Fibroblast of villous mesenchyme (primary cell): ENCODE measurements around the gene KRT12. TPM values are rescaled to one million over a fixed set of nuclear protein-coding genes. Genes with fewer than 3 reads are reported as not detected.

ENCODE experiments used
- DNase-seq: peaks from one replicate; pipeline ENCODE4 v3.0.0-alpha.2; 2010; ENCODE audit warnings: low read depth
- H3K4me3 ChIP-seq: 2 replicates; pipeline ENCODE4 v1.5.1; 2011; ENCODE audit warnings: low read depth, mild to moderate bottlenecking, low read length
- CTCF ChIP-seq: IDR thresholded peaks from 2 replicates; pipeline ENCODE4 v1.5.1; 2012; ENCODE audit warnings: low read depth, mild to moderate bottlenecking, low read length; ENCODE audit not compliant: insufficient read depth
- total RNA-seq: library from RNA; depleted of rRNA; stranded (reverse); fragments of >200 nt; gene quantifications from 2 replicates; pipeline ENCODE4 v1.2.3, GENCODE V29; 2012

The KRT12 gene
- total RNA-seq, 1 donor, result not detected

GRCh38 chr17:40873255-40873654, 6.2 kb upstream of the KRT12 start:
- no peak for TF ChIP-seq CTCF
- H3K4me3 ChIP-seq, result no peak overlapping the region
- no peak for DNase-seq

GRCh38 chr17:40872416-40872815, 5.4 kb upstream of the KRT12 start:
- H3K4me3 ChIP-seq, result no peak overlapping the region
- DNase-seq, result no peak
- no peak for TF ChIP-seq CTCF

DNA sequence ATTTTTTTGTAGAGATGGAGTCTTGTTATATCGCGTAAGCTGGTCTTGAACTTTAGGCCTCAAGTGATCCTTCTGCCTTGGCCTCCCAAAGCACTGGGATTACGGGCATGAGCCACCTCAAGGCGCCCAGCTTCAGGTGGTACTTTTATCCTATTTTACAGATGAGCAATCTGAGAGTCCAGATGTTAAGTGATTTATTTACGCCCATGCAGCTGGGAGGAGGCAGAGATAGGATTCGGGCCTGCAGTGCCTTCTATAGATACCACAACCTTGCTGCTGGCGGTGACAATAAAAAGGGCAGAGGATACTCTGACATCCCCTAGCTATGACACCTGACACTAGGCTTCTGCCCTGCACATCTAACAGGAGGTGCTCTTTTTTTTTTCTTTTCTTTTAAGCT, 4.3 kb upstream of the KRT12 start:
- H3K4me3 ChIP-seq, result no peak overlapping the region
- TF ChIP-seq CTCF, result no peak
- DNase-seq, result no peak

GRCh38 chr17:40870136-40870535, 3.1 kb upstream of the KRT12 start:
- TF ChIP-seq CTCF, result no peak
- no peak for DNase-seq
- no peak overlapping the region for H3K4me3 ChIP-seq

DNA sequence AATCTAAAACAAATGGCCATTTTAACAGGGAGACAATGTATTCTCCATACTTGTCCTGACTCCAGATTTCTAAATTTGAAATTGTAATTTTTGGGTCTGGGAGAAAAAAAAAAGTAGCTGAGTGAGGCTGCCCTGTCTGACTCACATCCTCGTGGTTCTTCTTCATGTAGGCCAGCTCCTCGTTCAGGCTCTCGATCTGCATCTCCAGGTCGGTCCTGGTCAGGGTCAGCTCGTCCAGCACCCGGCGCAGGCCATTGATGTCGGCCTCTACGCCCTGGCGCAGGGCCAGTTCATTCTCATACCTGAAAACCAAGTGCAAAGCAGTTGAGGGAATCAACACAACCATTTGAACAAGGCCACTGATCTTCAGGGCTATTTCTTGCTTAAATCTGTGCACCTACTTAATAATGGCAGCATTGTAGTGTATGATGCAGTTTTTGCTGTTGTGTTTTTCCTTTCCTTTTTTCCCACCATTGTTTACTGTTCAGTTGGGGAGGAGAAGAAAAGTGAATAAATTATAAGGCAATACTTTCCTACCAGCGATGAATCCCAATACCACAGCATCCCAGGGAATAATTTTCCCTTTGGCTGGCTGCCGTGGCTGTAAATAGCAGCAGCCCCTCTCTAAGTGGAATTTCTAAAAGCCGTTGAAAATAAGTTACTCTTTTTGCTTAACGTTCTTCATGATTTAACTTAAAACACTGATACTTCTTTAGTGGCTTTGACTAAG, 2.2 kb downstream of the KRT12 start:
- H3K4me3 ChIP-seq, result no peak overlapping the region
- DNase-seq, result no peak
- TF ChIP-seq CTCF, result no peak

GRCh38 chr17:40862985-40863733, 3.9 kb downstream of the KRT12 start:
- peak; percentile 60 for TF ChIP-seq CTCF
- no peak for DNase-seq
- no peak overlapping the region for H3K4me3 ChIP-seq
